HEK293 (cell line): ENCODE measurements around the gene RASGEF1B.

Experiments used
- CTCF ChIA-PET: fragments of 350-600 bp; formaldehyde crosslinking; extraction: SDS; loops from one replicate; lab custom pipeline; 2021; ENCODE audit warnings: antibody characterized with exemption; lab: Yijun Ruan, JAX
- POLR2A ChIA-PET: fragments of 300-600 bp; formaldehyde crosslinking; extraction: SDS; loops from one replicate; lab custom pipeline; 2020; ENCODE audit warnings: antibody characterized with exemption, inconsistent platforms; lab: Yijun Ruan, JAX
- H3K27ac ChIP-seq: fragments of 200-500 bp; sonication (Bioruptor generic); 2 replicates; pipeline ENCODE4 v1.5.1; 2014; ENCODE audit warnings: low read depth, low read length, control low read depth, inconsistent platforms; ENCODE audit errors: extremely low read depth
- H3K36me3 ChIP-seq, 2 experiments: fragments of 200-500 bp in 1 of 2; sonication (Bioruptor generic) in 1 of 2; 1 replicate in 1 of 2; 2 replicates in 1 of 2; pipeline ENCODE4 v1.5.1; 2014 to 2017; ENCODE audit warnings: inconsistent platforms in 2 of 2, low read length in 2 of 2; ENCODE audit not compliant: control insufficient read depth in 2 of 2, insufficient read depth in 1 of 2
- H3K4me1 ChIP-seq: fragments of 200-500 bp; sonication (Bioruptor generic); 2 replicates; pipeline ENCODE4 v1.5.1; 2014; ENCODE audit warnings: mild to moderate bottlenecking, low read length, inconsistent platforms; ENCODE audit not compliant: control insufficient read depth, insufficient read depth
- H3K4me3 ChIP-seq: 2 replicates; pipeline ENCODE4 v1.5.1; 2011; ENCODE audit warnings: low read depth, mild to moderate bottlenecking, control low read depth, low read length, moderate library complexity
- H3K9me3 ChIP-seq: fragments of 200-500 bp; sonication (Bioruptor generic); 2 replicates; pipeline ENCODE4 v1.5.1; 2014; ENCODE audit warnings: low read depth, low read length, inconsistent platforms; ENCODE audit not compliant: control insufficient read depth, insufficient read depth
- GLI4 ChIP-seq: fragments of 450-650 bp; formaldehyde crosslinking; IDR thresholded peaks from 2 replicates; pipeline ENCODE4 v1.5.1; 2016; ENCODE audit warnings: missing biosample characterization, missing genetic modification characterization
- HOXC10 ChIP-seq: sonication (generic); formaldehyde crosslinking; IDR thresholded peaks from 2 replicates; pipeline ENCODE4 v1.8.1; 2023; ENCODE audit warnings: mild to moderate bottlenecking, missing genetic modification reagents
- KLF9 ChIP-seq: fragments of 450-650 bp; formaldehyde crosslinking; IDR thresholded peaks from 2 replicates; pipeline ENCODE4 v1.5.1; 2016; ENCODE audit warnings: missing biosample characterization, missing genetic modification characterization, low read depth
- SCRT2 ChIP-seq: fragments of 450-650 bp; formaldehyde crosslinking; IDR thresholded peaks from 2 replicates; pipeline ENCODE4 v1.5.1; 2016; ENCODE audit warnings: missing biosample characterization, missing genetic modification characterization
- ZEB2 ChIP-seq: fragments of 450-650 bp; formaldehyde crosslinking; IDR thresholded peaks from 2 replicates; pipeline ENCODE4 v1.5.1; 2016; ENCODE audit warnings: missing biosample characterization, missing genetic modification characterization
- ZFP37 ChIP-seq: fragments of 450-650 bp; formaldehyde crosslinking; IDR thresholded peaks from 2 replicates; pipeline ENCODE4 v1.5.1; 2016; ENCODE audit warnings: missing biosample characterization, missing genetic modification characterization
- ZFP41 ChIP-seq: fragments of 450-650 bp; formaldehyde crosslinking; IDR thresholded peaks from 2 replicates; pipeline ENCODE4 v1.5.1; 2016; ENCODE audit warnings: missing biosample characterization, missing genetic modification characterization, borderline replicate concordance
- ZNF324 ChIP-seq: fragments of 450-650 bp; formaldehyde crosslinking; IDR thresholded peaks from 2 replicates; pipeline ENCODE4 v1.5.1; 2016; ENCODE audit warnings: missing biosample characterization, missing genetic modification characterization
- ZNF423 ChIP-seq: fragments of 450-650 bp; formaldehyde crosslinking; IDR thresholded peaks from 2 replicates; pipeline ENCODE4 v1.5.1; 2016; ENCODE audit warnings: missing biosample characterization, missing genetic modification characterization
- ZNF544 ChIP-seq: fragments of 450-650 bp; formaldehyde crosslinking; IDR thresholded peaks from 2 replicates; pipeline ENCODE4 v1.5.0; 2017; ENCODE audit warnings: missing biosample characterization, missing genetic modification characterization
- ZNF558 ChIP-seq: fragments of 450-650 bp; formaldehyde crosslinking; IDR thresholded peaks from 2 replicates; pipeline ENCODE4 v1.5.1; 2016; ENCODE audit warnings: missing biosample characterization, missing genetic modification characterization
- ZNF585B ChIP-seq: fragments of 450-650 bp; formaldehyde crosslinking; IDR thresholded peaks from 2 replicates; pipeline ENCODE4 v1.5.1; 2016; ENCODE audit warnings: missing biosample characterization, missing genetic modification characterization
- ZNF596 ChIP-seq: fragments of 450-650 bp; IDR thresholded peaks from 2 replicates; pipeline ENCODE4 v1.5.0; 2018; ENCODE audit warnings: missing biosample characterization, mild to moderate bottlenecking, missing genetic modification characterization, moderate library complexity
- ZNF623 ChIP-seq: fragments of 450-650 bp; formaldehyde crosslinking; IDR thresholded peaks from 2 replicates; pipeline ENCODE4 v1.5.1; 2016; ENCODE audit warnings: missing biosample characterization, missing genetic modification characterization
- ZNF629 ChIP-seq: fragments of 450-650 bp; formaldehyde crosslinking; IDR thresholded peaks from 2 replicates; pipeline ENCODE4 v1.5.1; 2017; ENCODE audit warnings: missing biosample characterization, missing genetic modification characterization
- ZNF777 ChIP-seq: fragments of 450-650 bp; formaldehyde crosslinking; IDR thresholded peaks from 2 replicates; pipeline ENCODE4 v1.5.1; 2017; ENCODE audit warnings: missing biosample characterization, missing genetic modification characterization, borderline replicate concordance
- TF ChIP-seq, protein P1 (sequence below): fragments of 450-650 bp; formaldehyde crosslinking; IDR thresholded peaks from 2 replicates; pipeline ENCODE4 v1.5.1; 2016; ENCODE audit warnings: missing biosample characterization, missing genetic modification characterization
- TF ChIP-seq, protein P2 (sequence below): fragments of 450-650 bp; formaldehyde crosslinking; IDR thresholded peaks from 2 replicates; pipeline ENCODE4 v1.5.1; 2016; ENCODE audit warnings: missing biosample characterization, missing genetic modification characterization
- TF ChIP-seq, protein P3 (sequence below): fragments of 450-650 bp; formaldehyde crosslinking; IDR thresholded peaks from 2 replicates; pipeline ENCODE4 v1.5.1; 2017; ENCODE audit warnings: missing biosample characterization, missing genetic modification characterization
- TF ChIP-seq, protein P4 (sequence below): fragments of 450-650 bp; formaldehyde crosslinking; IDR thresholded peaks from 2 replicates; pipeline ENCODE4 v1.5.1; 2016; ENCODE audit warnings: missing biosample characterization, missing genetic modification characterization, low read depth
- TF ChIP-seq, protein P5 (sequence below): fragments of 450-650 bp; formaldehyde crosslinking; IDR thresholded peaks from 2 replicates; pipeline ENCODE4 v1.5.1; 2016; ENCODE audit warnings: missing biosample characterization, missing genetic modification characterization

RASGEF1B gene

DNA sequence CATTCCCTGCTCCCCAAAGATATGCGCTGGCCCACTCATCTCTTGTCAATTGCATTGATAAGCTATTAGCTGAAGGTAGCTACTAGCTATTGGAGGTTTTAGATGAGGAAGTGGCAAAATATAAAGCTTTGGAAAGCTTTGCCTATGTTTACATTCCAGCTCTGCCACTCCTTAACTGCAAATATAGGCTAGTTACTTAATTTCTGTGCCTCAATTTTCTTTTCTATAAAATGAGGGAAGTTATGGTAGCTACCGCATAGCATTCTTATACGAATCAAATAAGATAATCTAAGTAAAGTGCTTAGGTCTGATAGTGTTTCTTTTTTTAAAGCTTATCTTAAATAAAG lies 47.7 kb upstream of the RASGEF1B start:
- no peaks in the 10 kb centered on the region for H3K4me1 ChIP-seq
- no peak overlapping the region for H3K4me3 ChIP-seq
- POLR2A ChIA-PET = no interaction called here
- H3K9me3 ChIP-seq = no peaks in the 10 kb centered on the region
- TF ChIP-seq GLI4 (no peak), KLF9 (tag by site-specific recombination) (no peak), ZNF544 (tag by site-specific recombination) (no peak), ZNF324 (tag by site-specific recombination) (no peak)
- TF ChIP-seq, protein P1, sequence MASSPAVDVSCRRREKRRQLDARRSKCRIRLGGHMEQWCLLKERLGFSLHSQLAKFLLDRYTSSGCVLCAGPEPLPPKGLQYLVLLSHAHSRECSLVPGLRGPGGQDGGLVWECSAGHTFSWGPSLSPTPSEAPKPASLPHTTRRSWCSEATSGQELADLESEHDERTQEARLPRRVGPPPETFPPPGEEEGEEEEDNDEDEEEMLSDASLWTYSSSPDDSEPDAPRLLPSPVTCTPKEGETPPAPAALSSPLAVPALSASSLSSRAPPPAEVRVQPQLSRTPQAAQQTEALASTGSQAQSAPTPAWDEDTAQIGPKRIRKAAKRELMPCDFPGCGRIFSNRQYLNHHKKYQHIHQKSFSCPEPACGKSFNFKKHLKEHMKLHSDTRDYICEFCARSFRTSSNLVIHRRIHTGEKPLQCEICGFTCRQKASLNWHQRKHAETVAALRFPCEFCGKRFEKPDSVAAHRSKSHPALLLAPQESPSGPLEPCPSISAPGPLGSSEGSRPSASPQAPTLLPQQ = no peak
- TF ChIP-seq, protein P2, sequence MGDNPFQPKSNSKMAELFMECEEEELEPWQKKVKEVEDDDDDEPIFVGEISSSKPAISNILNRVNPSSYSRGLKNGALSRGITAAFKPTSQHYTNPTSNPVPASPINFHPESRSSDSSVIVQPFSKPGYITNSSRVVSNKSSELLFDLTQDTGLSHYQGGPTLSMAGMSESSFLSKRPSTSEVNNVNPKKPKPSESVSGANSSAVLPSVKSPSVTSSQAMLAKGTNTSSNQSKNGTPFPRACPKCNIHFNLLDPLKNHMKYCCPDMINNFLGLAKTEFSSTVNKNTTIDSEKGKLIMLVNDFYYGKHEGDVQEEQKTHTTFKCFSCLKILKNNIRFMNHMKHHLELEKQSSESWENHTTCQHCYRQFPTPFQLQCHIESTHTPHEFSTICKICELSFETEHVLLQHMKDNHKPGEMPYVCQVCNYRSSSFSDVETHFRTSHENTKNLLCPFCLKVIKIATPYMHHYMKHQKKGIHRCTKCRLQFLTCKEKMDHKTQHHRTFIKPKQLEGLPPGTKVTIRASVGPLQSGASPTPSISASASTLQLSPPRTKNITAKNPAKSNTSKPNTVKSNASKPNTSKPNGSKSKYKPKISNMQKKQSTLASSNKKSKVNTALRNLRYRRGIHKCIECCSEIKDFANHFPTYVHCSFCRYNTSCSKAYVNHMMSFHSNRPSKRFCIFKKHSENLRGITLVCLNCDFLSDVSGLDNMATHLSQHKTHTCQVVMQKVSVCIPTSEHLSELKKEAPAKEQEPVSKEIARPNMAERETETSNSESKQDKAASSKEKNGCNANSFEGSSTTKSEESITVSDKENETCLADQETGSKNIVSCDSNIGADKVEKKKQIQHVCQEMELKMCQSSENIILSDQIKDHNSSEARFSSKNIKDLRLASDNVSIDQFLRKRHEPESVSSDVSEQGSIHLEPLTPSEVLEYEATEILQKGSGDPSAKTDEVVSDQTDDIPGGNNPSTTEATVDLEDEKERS (tag by site-specific recombination) = no peak
- TF ChIP-seq, protein P3, sequence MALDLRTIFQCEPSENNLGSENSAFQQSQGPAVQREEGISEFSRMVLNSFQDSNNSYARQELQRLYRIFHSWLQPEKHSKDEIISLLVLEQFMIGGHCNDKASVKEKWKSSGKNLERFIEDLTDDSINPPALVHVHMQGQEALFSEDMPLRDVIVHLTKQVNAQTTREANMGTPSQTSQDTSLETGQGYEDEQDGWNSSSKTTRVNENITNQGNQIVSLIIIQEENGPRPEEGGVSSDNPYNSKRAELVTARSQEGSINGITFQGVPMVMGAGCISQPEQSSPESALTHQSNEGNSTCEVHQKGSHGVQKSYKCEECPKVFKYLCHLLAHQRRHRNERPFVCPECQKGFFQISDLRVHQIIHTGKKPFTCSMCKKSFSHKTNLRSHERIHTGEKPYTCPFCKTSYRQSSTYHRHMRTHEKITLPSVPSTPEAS (tag by site-specific recombination) = no peak
- CTCF ChIA-PET = no interaction called here
- no peaks in the 10 kb centered on the region for H3K36me3 ChIP-seq
- H3K27ac ChIP-seq = no peak overlapping the region

DNA sequence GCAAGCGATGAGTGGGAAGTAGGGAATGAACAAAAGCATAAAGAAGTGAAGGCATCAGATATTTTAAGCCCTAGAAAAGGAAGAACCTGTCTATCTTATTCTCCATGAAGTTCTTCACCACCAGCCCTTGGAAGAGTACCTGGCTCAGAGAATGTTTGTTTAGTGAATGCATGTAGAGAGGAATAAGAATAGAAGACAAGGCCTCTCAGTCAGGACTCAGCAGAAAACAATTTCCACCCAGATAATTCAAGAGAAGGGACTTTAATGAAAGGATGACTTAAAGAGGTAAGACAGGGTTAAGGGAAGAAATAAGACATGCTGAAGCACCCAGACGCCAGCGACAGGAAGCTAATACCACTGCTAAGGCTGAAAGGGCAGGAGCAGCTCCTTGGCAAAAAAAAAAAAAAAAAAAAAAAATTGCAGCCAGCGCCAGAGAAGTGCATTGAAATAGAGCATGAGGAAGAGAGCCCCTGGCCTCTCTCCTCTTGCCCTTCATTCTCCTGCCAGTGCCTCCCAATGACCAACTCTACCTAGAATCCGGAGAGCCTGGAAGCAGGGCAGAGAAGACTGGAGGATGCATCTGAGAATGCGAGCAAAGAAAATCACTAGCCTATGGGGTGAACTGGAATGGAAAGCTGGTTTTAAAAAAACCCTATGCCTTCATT lies 47.2 kb upstream of the RASGEF1B start:
- ChIA-PET POLR2A (interaction anchor here (0.6 kb wide), 2 partner anchors 47 to 52 kb away, joined by 3 to 4 read pairs; partner anchors contain the start of gene RASGEF1B), CTCF (no interaction called here)
- no peaks in the 10 kb centered on the region for H3K9me3 ChIP-seq
- H3K4me3 ChIP-seq = no peak overlapping the region
- no peaks in the 10 kb centered on the region for H3K36me3 ChIP-seq
- H3K4me1 ChIP-seq = no peaks in the 10 kb centered on the region
- H3K27ac ChIP-seq = no peak overlapping the region
- TF ChIP-seq SCRT2 (tag by site-specific recombination) (no peak), ZEB2 (tag by site-specific recombination) (no peak), ZFP37 (tag by site-specific recombination) (no peak), HOXC10 (CRISPR knock-in tag) (no peak), ZNF623 (tag by site-specific recombination) (no peak), ZNF423 (tag by site-specific recombination) (no peak), ZFP41 (no peak), ZNF777 (tag by site-specific recombination) (no peak), ZNF629 (no peak), ZNF596 (tag by site-specific recombination) (no peak), ZNF585B (tag by site-specific recombination) (no peak), ZNF558 (no peak)
- TF ChIP-seq, protein P4, sequence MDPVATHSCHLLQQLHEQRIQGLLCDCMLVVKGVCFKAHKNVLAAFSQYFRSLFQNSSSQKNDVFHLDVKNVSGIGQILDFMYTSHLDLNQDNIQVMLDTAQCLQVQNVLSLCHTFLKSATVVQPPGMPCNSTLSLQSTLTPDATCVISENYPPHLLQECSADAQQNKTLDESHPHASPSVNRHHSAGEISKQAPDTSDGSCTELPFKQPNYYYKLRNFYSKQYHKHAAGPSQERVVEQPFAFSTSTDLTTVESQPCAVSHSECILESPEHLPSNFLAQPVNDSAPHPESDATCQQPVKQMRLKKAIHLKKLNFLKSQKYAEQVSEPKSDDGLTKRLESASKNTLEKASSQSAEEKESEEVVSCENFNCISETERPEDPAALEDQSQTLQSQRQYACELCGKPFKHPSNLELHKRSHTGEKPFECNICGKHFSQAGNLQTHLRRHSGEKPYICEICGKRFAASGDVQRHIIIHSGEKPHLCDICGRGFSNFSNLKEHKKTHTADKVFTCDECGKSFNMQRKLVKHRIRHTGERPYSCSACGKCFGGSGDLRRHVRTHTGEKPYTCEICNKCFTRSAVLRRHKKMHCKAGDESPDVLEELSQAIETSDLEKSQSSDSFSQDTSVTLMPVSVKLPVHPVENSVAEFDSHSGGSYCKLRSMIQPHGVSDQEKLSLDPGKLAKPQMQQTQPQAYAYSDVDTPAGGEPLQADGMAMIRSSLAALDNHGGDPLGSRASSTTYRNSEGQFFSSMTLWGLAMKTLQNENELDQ (tag by site-specific recombination) = no peak
- TF ChIP-seq, protein P5, sequence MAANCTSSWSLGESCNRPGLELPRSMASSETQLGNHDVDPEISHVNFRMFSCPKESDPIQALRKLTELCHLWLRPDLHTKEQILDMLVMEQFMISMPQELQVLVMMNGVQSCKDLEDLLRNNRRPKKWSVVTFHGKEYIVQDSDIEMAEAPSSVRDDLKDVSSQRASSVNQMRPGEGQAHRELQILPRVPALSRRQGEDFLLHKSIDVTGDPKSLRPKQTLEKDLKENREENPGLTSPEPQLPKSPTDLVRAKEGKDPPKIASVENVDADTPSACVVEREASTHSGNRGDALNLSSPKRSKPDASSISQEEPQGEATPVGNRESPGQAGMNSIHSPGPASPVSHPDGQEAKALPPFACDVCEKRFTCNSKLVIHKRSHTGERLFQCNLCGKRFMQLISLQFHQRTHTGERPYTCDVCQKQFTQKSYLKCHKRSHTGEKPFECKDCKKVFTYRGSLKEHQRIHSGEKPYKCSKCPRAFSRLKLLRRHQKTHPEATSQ (tag by site-specific recombination) = no peak
